Muscle layer of colon (tissue), 2 donors: Measurements from ENCODE around the gene SRSF8.
"Not testable (repeated sequence)": the region's sequence is repeated elsewhere in the genome, so short reads cannot be mapped to it uniquely, and the experiment has no call there.

Experiments
- H3K27ac ChIP-seq: one replicate; pipeline ENCODE4 v1.7.0; 2013; ENCODE audit warnings: low read depth, mild to moderate bottlenecking, low read length, moderate library complexity
- H3K27me3 ChIP-seq, 2 donors: one replicate each; pipeline ENCODE4 v1.7.0; 2013; ENCODE audit warnings: low read length in 2 of 2, mild to moderate bottlenecking in 2 of 2; ENCODE audit not compliant: insufficient read depth in 2 of 2, control insufficient read depth in 1 of 2
- H3K36me3 ChIP-seq: one replicate; pipeline ENCODE4 v1.7.0; 2013; ENCODE audit warnings: mild to moderate bottlenecking, low read length; ENCODE audit not compliant: insufficient read depth
- H3K4me1 ChIP-seq: one replicate; pipeline ENCODE4 v1.7.0; 2013; ENCODE audit warnings: mild to moderate bottlenecking, low read length; ENCODE audit not compliant: insufficient read depth
- H3K4me3 ChIP-seq, 2 donors: one replicate each; pipeline ENCODE4 v1.7.0; 2013; ENCODE audit warnings: low read length in 2 of 2, low read depth in 1 of 2, mild to moderate bottlenecking in 1 of 2, moderate library complexity in 1 of 2
- H3K9ac ChIP-seq: one replicate; pipeline ENCODE4 v1.7.0; 2013; ENCODE audit warnings: low read length
- H3K9me3 ChIP-seq: one replicate; pipeline ENCODE4 v1.7.0; 2013; ENCODE audit warnings: mild to moderate bottlenecking, low read length
- donor health status: abdominal sarcoma.
- donor health status: Adenocarcinoma of cecum.

The SRSF8 gene

GRCh38 chr11:95100191-95100648 lies 33.5 kb downstream of the SRSF8 start:
- Histone ChIP-seq H3K27me3 (no peaks in the 10 kb centered on the region), H3K4me3 (no peak overlapping the region), H3K9me3 (no peaks in the 10 kb centered on the region), H3K27ac (no peak overlapping the region), H3K4me1 (no peaks in the 10 kb centered on the region), H3K36me3 (no peaks in the 10 kb centered on the region), H3K9ac (no peak overlapping the region)

DNA sequence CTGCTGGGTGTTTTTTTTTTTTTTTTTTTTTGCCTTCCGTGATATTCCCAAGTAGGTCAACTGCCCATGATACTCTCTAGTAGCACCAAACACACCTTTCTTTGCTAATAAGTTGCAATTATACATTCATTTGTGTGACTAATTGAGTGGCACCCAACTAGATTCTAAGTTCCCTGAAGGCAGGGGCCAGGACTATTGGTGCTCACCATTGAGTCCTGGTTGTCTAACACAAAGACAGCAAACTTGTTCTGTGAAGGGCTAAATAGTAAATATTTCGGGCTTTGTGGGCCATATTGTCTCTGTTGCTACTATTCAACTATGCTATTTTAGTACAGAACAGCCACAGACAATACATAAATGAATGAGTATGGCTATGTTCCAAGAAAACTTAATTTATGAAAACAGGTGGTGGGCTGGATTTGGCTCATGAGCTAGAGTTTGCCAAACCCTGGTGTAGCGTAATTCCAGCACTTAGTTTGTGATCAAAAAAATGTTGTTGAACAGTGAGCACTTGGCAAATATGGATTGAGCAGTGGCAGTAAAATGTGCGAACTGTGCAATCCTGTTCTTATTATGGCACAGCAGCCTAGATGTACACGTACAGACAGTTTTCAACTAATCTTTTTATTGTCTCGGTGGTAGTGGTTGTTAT lies 34.3 kb downstream of the SRSF8 start:
- H3K4me3 ChIP-seq: no peak overlapping the region
- no peaks in the 10 kb centered on the region for H3K27me3 ChIP-seq
- no peak overlapping the region for H3K27ac ChIP-seq
- H3K36me3 ChIP-seq: no peaks in the 10 kb centered on the region
- H3K9me3 ChIP-seq: no peaks in the 10 kb centered on the region
- H3K4me1 ChIP-seq: no peaks in the 10 kb centered on the region
- H3K9ac ChIP-seq: no peak overlapping the region

DNA sequence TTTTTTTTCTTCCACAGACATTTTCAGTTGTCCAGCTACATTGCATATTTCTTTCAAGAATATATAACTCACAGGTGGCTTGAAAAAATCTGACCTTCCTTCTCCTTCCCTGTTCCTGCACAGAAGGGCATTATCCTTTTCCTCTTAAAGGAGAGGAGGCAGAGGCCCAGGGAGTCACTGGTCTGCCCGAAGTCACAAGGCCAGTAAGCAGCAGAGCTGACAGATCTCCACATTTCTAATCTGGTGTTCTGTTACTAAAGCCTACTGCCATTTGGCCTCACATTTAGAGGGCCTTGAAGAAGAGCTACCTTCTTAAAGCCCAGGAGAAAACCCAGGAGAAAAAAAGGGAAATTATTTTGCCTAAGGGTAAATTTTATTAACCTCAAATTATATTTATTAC lies 35.2 kb downstream of the SRSF8 start:
- Histone ChIP-seq H3K4me3 (no peak overlapping the region), H3K9me3 (no peaks in the 10 kb centered on the region), H3K9ac (no peak overlapping the region), H3K4me1 (no peaks in the 10 kb centered on the region), H3K27me3 (no peaks in the 10 kb centered on the region), H3K36me3 (no peaks in the 10 kb centered on the region), H3K27ac (no peak overlapping the region)

- Histone ChIP-seq H3K27me3 (no peaks in the 10 kb centered on the region), H3K36me3 (no peaks in the 10 kb centered on the region), H3K9ac (no peak overlapping the region), H3K9me3 (no peaks in the 10 kb centered on the region), H3K27ac (no peak overlapping the region), H3K4me3 (no peak overlapping the region), H3K4me1 (no peaks in the 10 kb centered on the region)
Measured at GRCh38 chr11:95102733-95103132, 36.0 kb downstream of the SRSF8 start.

DNA sequence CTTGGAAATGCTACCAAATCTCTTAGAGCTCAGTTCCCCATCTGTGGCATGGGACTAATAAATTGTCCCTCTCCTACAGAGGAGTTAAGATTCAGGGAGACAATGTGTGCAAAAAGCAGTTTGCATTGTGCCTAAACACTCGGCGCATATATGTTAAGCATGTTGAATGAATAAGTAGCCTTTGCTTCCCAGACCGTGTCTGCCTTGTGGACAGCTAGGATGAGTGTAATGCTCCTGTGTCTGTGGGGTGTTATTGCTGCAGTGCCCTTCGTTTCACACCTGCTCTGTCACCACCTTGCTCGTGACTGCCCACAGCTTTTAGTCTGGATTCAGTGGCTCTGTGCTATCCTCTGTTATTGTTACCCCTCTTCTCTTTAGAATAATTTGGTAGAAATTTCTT lies 37.0 kb downstream of the SRSF8 start:
- Histone ChIP-seq H3K4me3 (no peak overlapping the region), H3K9me3 (no peaks in the 10 kb centered on the region), H3K27ac (no peak overlapping the region), H3K4me1 (no peaks in the 10 kb centered on the region), H3K27me3 (no peaks in the 10 kb centered on the region), H3K9ac (no peak overlapping the region), H3K36me3 (no peaks in the 10 kb centered on the region)

DNA sequence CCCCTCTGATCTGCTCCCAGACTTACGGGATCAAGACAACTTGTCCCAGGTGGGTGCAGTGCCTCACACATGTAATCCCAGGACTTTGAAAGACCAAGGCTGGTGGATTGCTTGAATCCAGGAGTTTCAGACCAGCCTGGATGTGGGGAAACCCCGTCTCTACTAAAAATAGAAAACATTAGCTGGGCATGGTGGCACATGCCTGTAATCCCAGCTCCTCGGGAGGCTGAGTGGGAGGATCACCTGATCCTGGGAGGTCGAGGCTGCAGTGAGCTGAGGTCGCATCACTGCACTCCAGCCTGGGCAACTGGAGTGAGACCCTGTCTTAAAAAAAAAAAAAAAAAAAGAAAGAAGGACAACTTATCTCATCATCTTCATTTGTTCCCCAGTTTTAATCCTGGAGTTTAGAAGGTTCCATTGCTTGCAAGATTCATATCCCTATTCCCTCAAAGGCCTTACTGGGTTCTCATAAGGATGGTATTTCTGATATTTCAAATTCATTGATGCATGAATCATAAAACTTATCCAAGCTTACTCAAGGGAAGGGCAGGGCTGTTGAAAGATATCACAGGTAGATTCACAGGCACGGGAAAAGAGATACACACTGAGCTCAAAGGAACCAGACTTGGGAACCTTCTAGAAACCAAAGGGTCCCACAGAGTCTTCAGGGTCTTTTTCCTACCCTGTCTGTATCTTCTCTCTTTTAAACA lies 37.6 kb downstream of the SRSF8 start:
- H3K36me3 ChIP-seq: no peaks in the 10 kb centered on the region
- H3K4me1 ChIP-seq: no peaks in the 10 kb centered on the region
- no peaks in the 10 kb centered on the region for H3K27me3 ChIP-seq
- H3K9me3 ChIP-seq: no peaks in the 10 kb centered on the region
- H3K27ac ChIP-seq: no peak overlapping the region
- H3K9ac ChIP-seq: no peak overlapping the region
- no peak overlapping the region for H3K4me3 ChIP-seq

- Histone ChIP-seq H3K27ac (no peak overlapping the region), H3K36me3 (peaks cover 5% of the 10 kb centered on the region), H3K4me3 (no peak overlapping the region), H3K4me1 (no peaks in the 10 kb centered on the region), H3K9ac (no peak overlapping the region), H3K27me3 (no peaks in the 10 kb centered on the region), H3K9me3 (no peaks in the 10 kb centered on the region)
Measured at GRCh38 chr11:95104856-95105255, 38.1 kb downstream of the SRSF8 start.

DNA sequence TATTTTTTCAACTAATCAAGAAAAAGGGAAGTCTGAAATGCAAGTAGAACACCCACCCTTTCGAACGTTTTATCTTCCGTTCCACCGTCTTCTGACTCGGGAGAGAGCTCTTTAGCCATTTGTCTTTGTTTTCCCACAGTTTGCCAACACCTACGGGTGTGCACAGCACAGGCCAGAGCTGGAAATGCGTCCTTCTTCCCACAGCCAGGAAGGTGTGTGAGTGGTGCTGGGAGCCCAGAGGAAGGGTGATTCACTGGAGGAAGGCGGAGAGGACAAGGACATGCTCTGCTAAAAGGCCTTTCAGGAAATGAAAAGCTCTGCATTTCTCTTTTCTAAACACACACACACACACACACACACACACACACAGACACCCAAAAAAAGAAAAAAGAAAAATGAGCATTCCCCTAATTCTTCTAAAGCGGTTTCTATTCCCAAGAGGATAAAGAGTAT lies 41.5 kb downstream of the SRSF8 start:
- Histone ChIP-seq H3K27me3 (no peaks in the 10 kb centered on the region), H3K9me3 (no peaks in the 10 kb centered on the region), H3K9ac (no peak overlapping the region), H3K36me3 (peaks cover 5% of the 10 kb centered on the region), H3K27ac (no peak overlapping the region), H3K4me3 (no peak overlapping the region), H3K4me1 (no peaks in the 10 kb centered on the region)

- Histone ChIP-seq H3K9me3 (no peaks in the 10 kb centered on the region), H3K27ac (no peak overlapping the region), H3K27me3 (no peaks in the 10 kb centered on the region), H3K4me1 (no peaks in the 10 kb centered on the region), H3K9ac (no peak overlapping the region), H3K36me3 (peaks cover 5% of the 10 kb centered on the region), H3K4me3 (no peak overlapping the region)
Measured at GRCh38 chr11:95108671-95109551, 42.2 kb downstream of the SRSF8 start.

DNA sequence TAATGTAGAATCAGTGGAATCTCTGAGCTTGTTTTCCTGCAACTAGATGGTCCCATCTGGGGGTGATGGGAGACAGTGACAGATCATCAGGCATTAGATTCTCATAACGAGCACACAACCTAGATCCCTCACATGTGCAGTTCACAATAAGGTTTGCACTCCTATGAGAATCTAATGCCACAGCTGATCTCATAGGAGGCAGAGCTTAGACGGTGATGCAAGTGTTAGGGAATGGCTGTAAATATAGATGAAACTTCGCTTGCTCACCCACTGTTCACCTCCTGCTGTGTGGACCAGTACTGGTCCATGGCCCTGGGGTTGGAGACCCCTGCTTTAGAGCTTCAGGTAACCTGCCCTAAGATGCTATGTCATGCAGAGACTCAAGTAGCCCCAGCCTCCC lies 44.8 kb downstream of the SRSF8 start:
- H3K27ac ChIP-seq, H3K9ac ChIP-seq: not testable (repeated sequence)

DNA sequence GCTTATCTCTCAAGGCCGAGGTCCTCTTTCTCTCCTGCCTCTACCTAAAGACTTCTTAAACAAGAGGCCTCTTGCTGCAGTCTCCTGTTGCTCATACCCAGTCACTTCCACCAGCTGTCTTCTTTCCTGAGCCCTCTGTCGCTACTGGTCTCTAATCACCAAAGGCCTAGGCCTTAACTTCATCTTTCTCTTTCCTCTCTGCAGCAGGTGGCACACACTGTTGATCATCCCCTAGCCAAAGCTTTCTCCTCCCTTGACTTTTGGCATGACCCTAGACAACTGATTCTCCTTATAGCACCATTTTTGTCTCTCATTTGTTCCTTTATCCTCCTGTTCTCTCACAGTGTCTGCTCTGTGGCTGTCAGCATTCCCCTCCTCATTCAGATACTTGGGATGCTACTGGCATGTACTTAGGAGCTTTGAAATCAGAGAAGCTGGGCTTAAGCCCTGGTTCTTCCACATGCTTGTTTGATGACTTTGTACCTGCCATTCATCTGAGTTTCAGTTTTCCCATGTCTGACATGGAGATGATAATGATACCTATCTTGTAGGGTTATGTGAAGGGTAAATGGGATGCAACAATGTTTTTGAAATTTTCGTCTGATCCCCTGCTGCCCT lies 45.3 kb downstream of the SRSF8 start:
- H3K9ac ChIP-seq: no peak overlapping the region
- no peaks in the 10 kb centered on the region for H3K27me3 ChIP-seq
- H3K9me3 ChIP-seq: no peaks in the 10 kb centered on the region
- H3K27ac ChIP-seq: no peak overlapping the region
- H3K4me3 ChIP-seq: no peak overlapping the region
- H3K36me3 ChIP-seq: peaks cover 5% of the 10 kb centered on the region
- H3K4me1 ChIP-seq: no peaks in the 10 kb centered on the region

More for the DNA sequence above, 44.8 kb downstream of the SRSF8 start:
- H3K4me3 ChIP-seq, H3K4me1 ChIP-seq, H3K27me3 ChIP-seq, H3K9me3 ChIP-seq, H3K36me3 ChIP-seq: not testable (repeated sequence)
